ENCODE measurements around the gene DTNBP1.

DNA sequence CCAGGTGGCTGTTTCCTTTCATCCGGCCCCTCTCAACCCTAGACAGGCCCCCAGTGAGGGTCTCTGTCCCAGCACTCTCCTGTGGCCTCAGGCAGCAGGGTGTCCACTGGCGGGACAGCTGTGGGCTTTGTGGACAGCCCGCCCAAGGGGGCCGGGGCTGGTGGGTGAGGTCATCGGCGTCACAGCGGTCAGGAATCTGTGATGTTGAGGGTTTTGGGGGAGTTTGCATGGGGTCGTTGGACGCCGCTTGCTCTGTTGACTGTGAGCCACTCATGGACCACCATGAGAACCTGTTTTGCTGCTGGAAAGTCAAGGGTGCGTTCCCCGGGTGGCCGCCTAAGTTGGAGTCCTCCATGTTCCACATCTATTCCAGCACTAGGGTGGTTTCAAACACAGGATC, 146.4 kb downstream of the DTNBP1 start:
- TF ChIP-seq, protein P1, sequence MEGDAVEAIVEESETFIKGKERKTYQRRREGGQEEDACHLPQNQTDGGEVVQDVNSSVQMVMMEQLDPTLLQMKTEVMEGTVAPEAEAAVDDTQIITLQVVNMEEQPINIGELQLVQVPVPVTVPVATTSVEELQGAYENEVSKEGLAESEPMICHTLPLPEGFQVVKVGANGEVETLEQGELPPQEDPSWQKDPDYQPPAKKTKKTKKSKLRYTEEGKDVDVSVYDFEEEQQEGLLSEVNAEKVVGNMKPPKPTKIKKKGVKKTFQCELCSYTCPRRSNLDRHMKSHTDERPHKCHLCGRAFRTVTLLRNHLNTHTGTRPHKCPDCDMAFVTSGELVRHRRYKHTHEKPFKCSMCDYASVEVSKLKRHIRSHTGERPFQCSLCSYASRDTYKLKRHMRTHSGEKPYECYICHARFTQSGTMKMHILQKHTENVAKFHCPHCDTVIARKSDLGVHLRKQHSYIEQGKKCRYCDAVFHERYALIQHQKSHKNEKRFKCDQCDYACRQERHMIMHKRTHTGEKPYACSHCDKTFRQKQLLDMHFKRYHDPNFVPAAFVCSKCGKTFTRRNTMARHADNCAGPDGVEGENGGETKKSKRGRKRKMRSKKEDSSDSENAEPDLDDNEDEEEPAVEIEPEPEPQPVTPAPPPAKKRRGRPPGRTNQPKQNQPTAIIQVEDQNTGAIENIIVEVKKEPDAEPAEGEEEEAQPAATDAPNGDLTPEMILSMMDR (conservative IDR thresholded peaks at IDR 0.05) = no peak
- TF ChIP-seq ZFX (IDR thresholded peaks at IDR 0.05) = no peak
